ENCODE results near the gene SPPL2A. TPM values are rescaled to one million over a fixed set of nuclear protein-coding genes. Genes with fewer than 3 reads are reported as not detected.
"Not testable (repeated sequence)": the region's sequence is repeated elsewhere in the genome, so short reads cannot be mapped to it uniquely, and the experiment has no call there.

Gene SPPL2A, protein sequence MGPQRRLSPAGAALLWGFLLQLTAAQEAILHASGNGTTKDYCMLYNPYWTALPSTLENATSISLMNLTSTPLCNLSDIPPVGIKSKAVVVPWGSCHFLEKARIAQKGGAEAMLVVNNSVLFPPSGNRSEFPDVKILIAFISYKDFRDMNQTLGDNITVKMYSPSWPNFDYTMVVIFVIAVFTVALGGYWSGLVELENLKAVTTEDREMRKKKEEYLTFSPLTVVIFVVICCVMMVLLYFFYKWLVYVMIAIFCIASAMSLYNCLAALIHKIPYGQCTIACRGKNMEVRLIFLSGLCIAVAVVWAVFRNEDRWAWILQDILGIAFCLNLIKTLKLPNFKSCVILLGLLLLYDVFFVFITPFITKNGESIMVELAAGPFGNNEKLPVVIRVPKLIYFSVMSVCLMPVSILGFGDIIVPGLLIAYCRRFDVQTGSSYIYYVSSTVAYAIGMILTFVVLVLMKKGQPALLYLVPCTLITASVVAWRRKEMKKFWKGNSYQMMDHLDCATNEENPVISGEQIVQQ
- total RNA-seq (ENCODE audit: unreplicated experiment) = 40.7 TPM
- long read RNA-seq, full-length matches to known transcripts = 19 of 27 reads
- long read RNA-seq, partial matches to known transcripts = 1 of 27 reads
- long read RNA-seq, other reads (novel, unspliced or antisense) = 7 of 27 reads

DNA sequence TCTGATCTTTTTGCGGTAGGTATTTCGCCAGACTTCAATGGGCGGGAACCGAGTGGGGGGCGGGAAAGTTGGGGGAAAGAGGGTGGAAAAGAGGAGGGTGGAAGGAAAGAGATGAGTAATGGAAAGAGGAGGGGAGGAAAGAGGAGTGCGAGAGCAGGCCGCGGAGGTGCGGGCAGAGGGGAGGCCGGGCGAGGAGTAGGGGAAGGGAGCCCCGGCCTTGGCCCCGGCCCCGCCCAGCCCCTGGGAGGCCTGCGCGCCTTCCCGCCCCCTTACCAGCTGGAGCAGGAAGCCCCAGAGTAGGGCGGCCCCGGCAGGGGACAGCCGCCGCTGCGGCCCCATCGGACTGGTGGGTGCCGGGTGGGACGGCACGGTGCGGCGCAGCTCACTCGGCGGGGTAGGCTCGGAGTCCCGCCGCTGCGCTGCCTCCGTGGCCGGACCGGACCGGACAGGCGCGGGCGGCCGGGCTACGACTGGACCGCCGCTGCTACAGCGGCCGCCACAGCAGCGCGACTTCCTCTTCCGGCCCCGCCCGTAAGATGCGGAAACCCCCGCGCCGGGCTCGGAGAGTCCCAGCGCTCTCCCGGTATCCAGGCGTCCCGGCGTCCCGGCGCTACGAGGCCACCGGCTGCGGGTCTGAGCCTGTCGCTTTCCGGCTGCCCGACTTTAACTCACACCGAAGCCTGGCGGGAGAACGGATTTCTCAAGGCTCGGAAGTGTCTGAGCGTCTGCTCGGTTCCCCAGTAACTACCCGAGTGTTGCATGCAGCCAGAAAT is at the start of gene SPPL2A:
Gene SPPL2A, minus strand, starts transcription at position 512 of the 773 bp plus-strand sequence. Its CDS starts 173 bp downstream, at position 339.
- Mint-ChIP-seq H3K4me1 (ENCODE audit: low read depth, unreplicated experiment) (peaks cover 10% of the 10 kb centered on the region), H3K27ac (ENCODE audit: unreplicated experiment) (peak within 1 kb of the TSS; percentile 94), H3K4me3 (ENCODE audit: unreplicated experiment) (peak within 1 kb of the TSS; percentile 94), H3K9me3 (ENCODE audit: unreplicated experiment) (peaks cover 3% of the 10 kb centered on the region), H3K27me3 (ENCODE audit: unreplicated experiment) (peaks cover 4% of the 10 kb centered on the region), H3K36me3 (ENCODE audit: unreplicated experiment) (no peaks in the 10 kb centered on the region)
- DNase-seq = peak; percentile 88
- TF ChIP-seq, protein P1, sequence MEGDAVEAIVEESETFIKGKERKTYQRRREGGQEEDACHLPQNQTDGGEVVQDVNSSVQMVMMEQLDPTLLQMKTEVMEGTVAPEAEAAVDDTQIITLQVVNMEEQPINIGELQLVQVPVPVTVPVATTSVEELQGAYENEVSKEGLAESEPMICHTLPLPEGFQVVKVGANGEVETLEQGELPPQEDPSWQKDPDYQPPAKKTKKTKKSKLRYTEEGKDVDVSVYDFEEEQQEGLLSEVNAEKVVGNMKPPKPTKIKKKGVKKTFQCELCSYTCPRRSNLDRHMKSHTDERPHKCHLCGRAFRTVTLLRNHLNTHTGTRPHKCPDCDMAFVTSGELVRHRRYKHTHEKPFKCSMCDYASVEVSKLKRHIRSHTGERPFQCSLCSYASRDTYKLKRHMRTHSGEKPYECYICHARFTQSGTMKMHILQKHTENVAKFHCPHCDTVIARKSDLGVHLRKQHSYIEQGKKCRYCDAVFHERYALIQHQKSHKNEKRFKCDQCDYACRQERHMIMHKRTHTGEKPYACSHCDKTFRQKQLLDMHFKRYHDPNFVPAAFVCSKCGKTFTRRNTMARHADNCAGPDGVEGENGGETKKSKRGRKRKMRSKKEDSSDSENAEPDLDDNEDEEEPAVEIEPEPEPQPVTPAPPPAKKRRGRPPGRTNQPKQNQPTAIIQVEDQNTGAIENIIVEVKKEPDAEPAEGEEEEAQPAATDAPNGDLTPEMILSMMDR (IDR thresholded peaks at IDR 0.05; ENCODE audit: partially characterized antibody, unreplicated experiment) = no peak

DNA sequence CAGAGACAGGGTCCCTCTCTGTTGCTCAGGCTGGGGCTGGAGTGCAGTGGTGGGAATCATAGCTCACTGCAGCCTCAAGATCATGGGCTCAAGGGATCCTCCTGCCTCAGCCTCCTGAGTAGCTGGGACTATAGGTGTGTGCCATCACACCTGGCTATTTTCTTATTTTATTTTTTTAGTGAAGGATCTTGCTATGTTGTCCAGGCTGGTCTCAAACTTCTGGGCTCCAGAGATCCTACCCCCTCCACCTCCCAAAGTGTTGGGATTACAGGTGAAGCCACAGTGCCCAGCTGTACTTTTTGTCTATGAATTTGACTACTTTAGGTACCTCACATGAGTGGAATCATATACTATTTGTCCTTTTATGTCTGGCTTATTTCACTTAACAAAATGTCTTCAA is 49.1 kb upstream of the SPPL2A start:
- no peak overlapping the region for H3K4me3 Mint-ChIP-seq (ENCODE audit: unreplicated experiment)
- TF ChIP-seq, protein P1 (IDR thresholded peaks at IDR 0.05; ENCODE audit: partially characterized antibody, unreplicated experiment) = no peak
- no peaks in the 10 kb centered on the region for H3K4me1 Mint-ChIP-seq (ENCODE audit: low read depth, unreplicated experiment)
- H3K27me3 Mint-ChIP-seq (ENCODE audit: unreplicated experiment) = no peaks in the 10 kb centered on the region
- H3K27ac Mint-ChIP-seq (ENCODE audit: unreplicated experiment) = no peak overlapping the region
- DNase-seq = no peak
- no peaks in the 10 kb centered on the region for H3K36me3 Mint-ChIP-seq (ENCODE audit: unreplicated experiment)
- H3K9me3 Mint-ChIP-seq (ENCODE audit: unreplicated experiment) = peaks cover 1% of the 10 kb centered on the region

DNA sequence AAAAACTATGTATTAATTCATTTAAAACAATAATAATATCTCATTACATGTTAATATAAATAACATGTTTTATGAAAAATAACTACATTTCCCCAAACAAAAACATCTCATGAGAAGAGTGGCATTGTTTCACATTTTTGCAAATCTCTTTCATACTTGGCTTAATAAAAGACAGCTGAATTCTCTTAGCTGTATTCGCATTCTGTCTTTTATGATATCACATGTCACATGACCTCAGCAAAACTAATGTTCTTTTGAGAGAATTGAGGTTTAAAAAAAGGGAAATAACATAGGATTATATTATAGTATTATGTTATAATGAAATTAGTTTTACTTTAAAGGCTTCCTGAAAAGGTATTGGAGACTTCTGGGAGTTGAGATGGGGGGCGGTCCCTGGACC is 48.4 kb upstream of the SPPL2A start:
- TF ChIP-seq, protein P1 (IDR thresholded peaks at IDR 0.05; ENCODE audit: partially characterized antibody, unreplicated experiment) = no peak
- H3K4me3 Mint-ChIP-seq (ENCODE audit: unreplicated experiment) = no peak overlapping the region
- DNase-seq = no peak
- no peaks in the 10 kb centered on the region for H3K36me3 Mint-ChIP-seq (ENCODE audit: unreplicated experiment)
- H3K27me3 Mint-ChIP-seq (ENCODE audit: unreplicated experiment) = no peaks in the 10 kb centered on the region
- peaks cover 1% of the 10 kb centered on the region for H3K9me3 Mint-ChIP-seq (ENCODE audit: unreplicated experiment)
- no peaks in the 10 kb centered on the region for H3K4me1 Mint-ChIP-seq (ENCODE audit: low read depth, unreplicated experiment)
- H3K27ac Mint-ChIP-seq (ENCODE audit: unreplicated experiment) = no peak overlapping the region

DNA sequence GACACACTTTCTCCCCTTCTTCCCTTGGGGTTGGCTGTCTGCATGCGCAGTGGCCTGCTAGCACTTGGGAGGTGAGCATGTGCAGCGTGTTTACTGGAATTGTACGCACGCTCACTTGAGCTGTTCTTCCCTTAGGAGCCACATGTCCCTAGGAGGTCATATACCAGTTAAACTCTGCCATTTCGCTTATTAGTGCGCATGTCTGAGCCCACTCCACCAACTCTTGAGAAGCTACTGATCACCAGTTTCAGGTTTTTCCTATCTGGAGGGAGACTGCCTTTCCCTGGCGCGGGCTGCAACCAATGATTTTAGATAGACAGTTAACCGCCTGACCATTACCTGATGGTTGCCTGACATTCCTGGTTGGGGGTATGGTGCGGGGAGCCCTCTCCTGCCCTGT is 47.6 kb upstream of the SPPL2A start:
- H3K27me3 Mint-ChIP-seq (ENCODE audit: unreplicated experiment) = no peaks in the 10 kb centered on the region
- peaks cover 1% of the 10 kb centered on the region for H3K9me3 Mint-ChIP-seq (ENCODE audit: unreplicated experiment)
- no peaks in the 10 kb centered on the region for H3K36me3 Mint-ChIP-seq (ENCODE audit: unreplicated experiment)
- H3K27ac Mint-ChIP-seq (ENCODE audit: unreplicated experiment) = no peak overlapping the region
- H3K4me3 Mint-ChIP-seq (ENCODE audit: unreplicated experiment) = no peak overlapping the region
- no peaks in the 10 kb centered on the region for H3K4me1 Mint-ChIP-seq (ENCODE audit: low read depth, unreplicated experiment)
- no peak for DNase-seq
- TF ChIP-seq, protein P1 (IDR thresholded peaks at IDR 0.05; ENCODE audit: partially characterized antibody, unreplicated experiment) = no peak

DNA sequence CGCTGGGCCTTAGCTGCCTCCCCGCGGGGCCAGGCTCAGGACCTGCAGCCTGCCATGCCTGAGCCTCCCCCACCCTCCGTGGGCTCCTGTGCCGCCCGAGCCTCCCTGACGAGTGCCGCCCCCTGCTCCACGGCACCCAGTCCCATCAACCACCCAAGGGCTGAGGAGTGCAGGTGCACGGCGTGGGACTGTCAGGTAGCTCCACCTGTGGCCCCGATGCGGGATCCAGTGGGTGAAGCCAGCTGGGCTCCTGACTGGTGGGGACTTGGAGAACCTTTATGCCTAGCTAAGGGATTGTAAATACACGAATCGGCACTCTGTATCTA is 46.6 kb upstream of the SPPL2A start:
- H3K4me3 Mint-ChIP-seq (ENCODE audit: unreplicated experiment); H3K4me1 Mint-ChIP-seq (ENCODE audit: low read depth, unreplicated experiment); DNase-seq; H3K9me3 Mint-ChIP-seq (ENCODE audit: unreplicated experiment); H3K27ac Mint-ChIP-seq (ENCODE audit: unreplicated experiment); H3K36me3 Mint-ChIP-seq (ENCODE audit: unreplicated experiment); H3K27me3 Mint-ChIP-seq (ENCODE audit: unreplicated experiment): not testable (repeated sequence)

DNA sequence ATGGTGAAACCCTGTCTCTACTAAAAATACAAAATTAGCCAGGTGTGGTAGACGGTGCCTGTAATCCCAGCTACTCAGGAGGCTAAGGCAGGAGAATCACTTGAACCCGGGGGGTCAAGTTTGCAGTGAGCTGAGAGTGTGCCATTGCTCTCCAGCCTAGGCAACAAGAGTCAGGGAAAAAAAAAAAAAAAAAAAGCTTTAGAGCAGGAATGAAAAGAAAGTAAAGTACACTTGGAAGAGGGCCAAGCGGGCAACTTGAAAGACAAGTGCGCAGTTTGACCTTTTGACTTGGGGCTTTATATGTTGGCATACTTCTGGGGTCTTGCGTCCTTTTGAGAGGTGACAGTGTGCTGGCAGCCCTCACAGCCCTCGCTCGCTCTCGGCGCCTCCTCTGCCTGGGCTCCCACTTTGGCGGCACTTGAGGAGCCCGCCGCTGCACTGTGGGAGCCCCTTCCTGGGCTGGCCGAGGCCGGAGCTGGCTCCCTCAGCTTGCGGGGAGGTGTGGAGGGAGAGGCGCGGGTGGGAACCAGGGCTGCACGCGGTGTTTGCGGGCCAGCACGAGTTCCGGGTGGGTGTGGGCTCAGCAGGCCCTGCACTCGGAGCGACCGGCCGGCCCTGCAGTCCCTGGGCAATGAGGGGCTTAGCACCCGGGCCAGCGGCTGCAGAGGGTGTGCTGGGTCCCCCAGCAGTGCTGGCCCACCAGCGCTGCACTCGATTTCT is 46.1 kb upstream of the SPPL2A start:
- H3K9me3 Mint-ChIP-seq (ENCODE audit: unreplicated experiment); H3K4me3 Mint-ChIP-seq (ENCODE audit: unreplicated experiment): not testable (repeated sequence)

More for the DNA sequence above, 46.1 kb upstream of the SPPL2A start:
- DNase-seq; H3K27me3 Mint-ChIP-seq (ENCODE audit: unreplicated experiment); H3K27ac Mint-ChIP-seq (ENCODE audit: unreplicated experiment); H3K4me1 Mint-ChIP-seq (ENCODE audit: low read depth, unreplicated experiment); H3K36me3 Mint-ChIP-seq (ENCODE audit: unreplicated experiment): not testable (repeated sequence)

Data from glutamatergic neuron (in vitro differentiated cells).